GM12878 (cell line): Measurements from ENCODE around the gene OR51M1. TPM values are rescaled to one million over a fixed set of nuclear protein-coding genes. Genes with fewer than 3 reads are reported as not detected.

ENCODE experiments used
- ATAC-seq: fragments of 200-7000 bp; cut with Tn5 transposase; 3 replicates; pipeline ENCODE4 v1.9.1; 2020; ENCODE audit warnings: mild to moderate bottlenecking, moderate library complexity
- BruUV-seq: library from RNA; stranded (reverse); fragments of 400-500 nt; replicated peaks from 2 replicates; lab custom pipeline; 2021; lab: Mats Ljungman, UMichigan
- CTCF ChIA-PET: fragments of 300-600 bp; sonication (Branson Sonifier 250); formaldehyde crosslinking; extraction: SDS; loops from one replicate; lab custom pipeline; 2021; ENCODE audit warnings: inconsistent platforms; lab: Yijun Ruan, JAX
- POLR2A ChIA-PET: fragments of 350-600 bp; formaldehyde crosslinking; extraction: SDS; loops from one replicate; lab custom pipeline; 2021; ENCODE audit warnings: inconsistent platforms; lab: Charles Lee
- RAD21 ChIA-PET: fragments of 300-600 bp; sonication (Branson Sonifier 250); formaldehyde crosslinking; loops from one replicate; lab custom pipeline; 2023; ENCODE audit warnings: antibody characterized with exemption; ENCODE audit not compliant: unreplicated experiment; lab: Charles Lee
- SMC1A ChIA-PET: fragments of 300-600 bp; sonication (Branson Sonifier 250); formaldehyde crosslinking; loops from one replicate; lab custom pipeline; 2023; ENCODE audit not compliant: unreplicated experiment, uncharacterized antibody; lab: Charles Lee
- DNase-seq: peaks from one replicate; pipeline ENCODE4 v3.0.0-alpha.2; 2011; ENCODE audit warnings: low read depth, low spot score
- FAIRE-seq: peaks from 3 replicates; lab custom pipeline; 2011; peaks lifted over from hg19 to GRCh38; lab: Jason Lieb, UNC
- H2AFZ ChIP-seq: 2 replicates; pipeline ENCODE4 v1.6.0; 2011; ENCODE audit warnings: low read depth, low read length, control low read depth; ENCODE audit not compliant: control insufficient read depth
- H3K27ac ChIP-seq: 2 replicates; pipeline ENCODE4 v1.5.1; 2011; ENCODE audit warnings: control low read depth; ENCODE audit not compliant: control insufficient read depth, insufficient read depth
- H3K27me3 ChIP-seq, 2 experiments: replicated peaks in 1 of 2; 2 replicates each; pipeline versions ENCODE4 v1.6.0 to v1.6.1; 2011; ENCODE audit warnings: low read length in 1 of 2; ENCODE audit not compliant: control insufficient read depth in 2 of 2, insufficient read depth in 2 of 2
- H3K36me3 ChIP-seq, 2 experiments: 2 replicates each; pipeline ENCODE4 v1.5.1; 2011; ENCODE audit warnings: low read length in 1 of 2; ENCODE audit not compliant: control insufficient read depth in 2 of 2, insufficient read depth in 2 of 2
- H3K4me1 ChIP-seq: 2 replicates; pipeline ENCODE4 v1.6.1; 2011; ENCODE audit warnings: mild to moderate bottlenecking, low read length, moderate library complexity, mixed read lengths; ENCODE audit not compliant: control insufficient read depth, insufficient read depth
- H3K4me2 ChIP-seq: 2 replicates; pipeline ENCODE4 v1.6.0; 2011; ENCODE audit warnings: control low read depth; ENCODE audit not compliant: control insufficient read depth, insufficient read depth
- H3K4me3 ChIP-seq: fragments of 200-600 bp; sonication (generic); 2 replicates; pipeline ENCODE4 v1.5.1; 2016
- H3K79me2 ChIP-seq: 2 replicates; pipeline ENCODE4 v1.6.0; 2011; ENCODE audit warnings: low read length; ENCODE audit not compliant: control insufficient read depth, insufficient read depth
- H3K9ac ChIP-seq: 2 replicates; pipeline ENCODE4 v1.8.0; 2011; ENCODE audit warnings: low read length, control low read depth, mixed read lengths; ENCODE audit not compliant: control insufficient read depth, insufficient read depth
- H3K9me3 ChIP-seq: replicated peaks from 3 replicates; pipeline ENCODE4 v1.5.1; 2011; ENCODE audit warnings: mild to moderate bottlenecking, low read length; ENCODE audit not compliant: control insufficient read depth, insufficient read depth
- H4K20me1 ChIP-seq: 2 replicates; pipeline ENCODE4 v1.6.0; 2011; ENCODE audit not compliant: control insufficient read depth, insufficient read depth
- BCL11A ChIP-seq: IDR thresholded peaks from 2 replicates; pipeline ENCODE4 v1.6.1; 2011; ENCODE audit warnings: low read depth, low read length
- LARP7 ChIP-seq: fragments of 450-650 bp; IDR thresholded peaks from 2 replicates; pipeline ENCODE4 v1.6.1; 2017; ENCODE audit warnings: mild to moderate bottlenecking
- NKRF ChIP-seq: fragments of 450-650 bp; conservative IDR thresholded peaks from 2 replicates; pipeline ENCODE4 v1.6.1; 2017; ENCODE audit warnings: mild to moderate bottlenecking, moderate library complexity
- NR2C1 ChIP-seq: fragments of 450-650 bp; IDR thresholded peaks from 2 replicates; pipeline ENCODE4 v1.6.1; 2017; ENCODE audit warnings: antibody characterized with exemption, mild to moderate bottlenecking, moderate library complexity
- NR2F1 ChIP-seq: fragments of 450-650 bp; conservative IDR thresholded peaks from 2 replicates; pipeline ENCODE4 v1.6.1; 2017; ENCODE audit warnings: mild to moderate bottlenecking
- SREBF1 ChIP-seq: IDR thresholded peaks from 2 replicates; pipeline ENCODE4 v1.6.1; 2012; ENCODE audit warnings: mild to moderate bottlenecking, low read length
- SRF ChIP-seq, 2 experiments: IDR thresholded peaks; 2 replicates each; pipeline ENCODE4 v1.6.1; 2011; ENCODE audit warnings: low read depth in 2 of 2, low read length in 2 of 2, mild to moderate bottlenecking in 1 of 2, moderate library complexity in 1 of 2
- TCF7 ChIP-seq: IDR thresholded peaks from 2 replicates; pipeline ENCODE4 v1.6.1; 2014; ENCODE audit warnings: antibody characterized with exemption, borderline replicate concordance
- ZNF274 ChIP-seq: IDR thresholded peaks from one replicate; pipeline ENCODE4 v1.8.0; 2011; ENCODE audit not compliant: insufficient read length, insufficient read depth
- WGBS: methylation state at CpG from one replicate; pipeline ENCODE4 v1.1.6; 2016; ENCODE audit warnings: low lambda C conversion rate; ENCODE audit not compliant: insufficient replicate concordance, insufficient coverage; ENCODE audit errors: missing lambda C conversion rate; 5-methylcytosine and 5-hydroxymethylcytosine counted together
- in situ Hi-C: fragments of 300-500 bp; cut with MboI; formaldehyde crosslinking; loops from 9 replicates; pipeline ENCODE4 v1.14.3; 2018; ENCODE audit warnings: mixed read lengths
- intact Hi-C: fragments of 100-400 bp; cut with micrococcal nuclease; formaldehyde crosslinking; loops from one replicate; pipeline ENCODE4 v1.14.2; 2022; ENCODE audit not compliant: unreplicated experiment
- polyA plus RNA-seq, 11 experiments: library from polyadenylated mRNA; depleted of rRNA in 4 of 11; unstranded in 6 of 11; stranded (reverse) in 5 of 11; fragments of >200 nt; fragmentation: Nextera tagmentation in 4 of 11; fragmentation: Illumina TruSeq in 1 of 11; extraction: Ambion mirVana in 4 of 11; extraction: Trizol in 1 of 11; gene quantifications; 1 replicate in 1 of 11; 2 replicates in 10 of 11; pipeline versions ENCODE4 v1.2.1 to v1.2.3, GENCODE V29; 2011 to 2016; ENCODE audit warnings: inconsistent platforms in 2 of 11, missing spikeins in 2 of 11, low read depth in 1 of 11
- total RNA-seq, 4 experiments: library from RNA; depleted of rRNA in 3 of 4; stranded (reverse); fragments of >200 nt in 3 of 4; fragmentation: Illumina TruSeq in 1 of 4; extraction: Trizol in 1 of 4; gene quantifications; 2 replicates each; pipeline versions ENCODE4 v1.2.1 to v1.2.3, GENCODE V29; 2013 to 2021

The OR51M1 gene
- total and polyA plus RNA-seq, 10 of the 15 experiments (the other 5 are each of a cell fraction or from before 2014, with no cell fraction given): 0.06 TPM; not detected in 9

GRCh38 chr11:5366856-5367255 is 16.8 kb upstream of the OR51M1 start:
- RAD21 ChIA-PET: no interaction called here
- no peak overlapping the region for H2AFZ ChIP-seq
- H3K79me2 ChIP-seq: no peaks in the 10 kb centered on the region
- no peaks in the 10 kb centered on the region for H3K36me3 ChIP-seq
- BruUV-seq: no TSS peak
- SMC1A ChIA-PET: interaction anchor here (1.1 kb wide), 1 partner anchor 21 kb away, joined by 3 read pairs; no protein-coding TSS in a partner anchor
- intact Hi-C loops: no loop called here
- in situ Hi-C loops: no loop called here
- CTCF ChIA-PET: no interaction called here
- no peak overlapping the region for H3K4me3 ChIP-seq
- H3K9me3 ChIP-seq: no peaks in the 10 kb centered on the region
- DNase-seq (no peak), FAIRE-seq (no peak), ATAC-seq (no peak)
- POLR2A ChIA-PET: no interaction called here
- no peaks in the 10 kb centered on the region for H3K27me3 ChIP-seq
- H3K9ac ChIP-seq: no peak overlapping the region
- H3K4me2 ChIP-seq: no peak overlapping the region
- WGBS: 0% methylated on average over 1 of the region's 1 CpG
- no peak overlapping the region for H3K27ac ChIP-seq
- H3K4me1 ChIP-seq: no peaks in the 10 kb centered on the region
- no peaks in the 10 kb centered on the region for H4K20me1 ChIP-seq
- no peak for TF ChIP-seq ZNF274
- TF ChIP-seq NKRF: no peak
- TF ChIP-seq BCL11A: no peak
- TF ChIP-seq SRF (IDR thresholded peaks at IDR 0.05; ENCODE audit: low read depth in 2 of 2, low read length in 2 of 2): no peak
- TF ChIP-seq NR2C1: no peak
- no peak for TF ChIP-seq SREBF1
- TF ChIP-seq NR2F1: no peak
- TF ChIP-seq TCF7: no peak
- TF ChIP-seq LARP7: no peak
- TF ChIP-seq, all 136 proteins: peak for 0
